Measurements from ENCODE around the gene KIF16B.

- TF ChIP-seq CTCF (IDR thresholded peaks at IDR 0.05) (no peak), EP300 (IDR thresholded peaks at IDR 0.05) (no peak), POLR2A (IDR thresholded peaks at IDR 0.05) (no peak)
Measured at GRCh38 chr20:16599257-16599656, 26.0 kb upstream of the KIF16B start.

All from sigmoid colon (tissue), 4 donors.